Epithelial cell of proximal tubule (primary cell): ENCODE measurements around the gene C10orf90. TPM values are rescaled to one million over a fixed set of nuclear protein-coding genes. Genes with fewer than 3 reads are reported as not detected.

ENCODE experiments used
- DNase-seq: peaks from one replicate; pipeline ENCODE4 v3.0.0-alpha.2; 2011; ENCODE audit warnings: low read depth
- H3K4me3 ChIP-seq: 2 replicates; pipeline ENCODE4 v1.5.1; 2011; ENCODE audit warnings: low read depth, mild to moderate bottlenecking, low read length
- total RNA-seq: library from RNA; depleted of rRNA; stranded (reverse); fragments of >200 nt; gene quantifications from 2 replicates; pipeline ENCODE4 v1.2.3, GENCODE V29; 2015
- TF ChIP-seq, protein P1 (sequence below): conservative IDR thresholded peaks from 2 replicates; pipeline ENCODE4 v1.5.1; 2012; ENCODE audit warnings: low read depth, mild to moderate bottlenecking, low read length

C10orf90 gene
- total RNA-seq, 1 donor from 2014 or later, result not detected

DNA sequence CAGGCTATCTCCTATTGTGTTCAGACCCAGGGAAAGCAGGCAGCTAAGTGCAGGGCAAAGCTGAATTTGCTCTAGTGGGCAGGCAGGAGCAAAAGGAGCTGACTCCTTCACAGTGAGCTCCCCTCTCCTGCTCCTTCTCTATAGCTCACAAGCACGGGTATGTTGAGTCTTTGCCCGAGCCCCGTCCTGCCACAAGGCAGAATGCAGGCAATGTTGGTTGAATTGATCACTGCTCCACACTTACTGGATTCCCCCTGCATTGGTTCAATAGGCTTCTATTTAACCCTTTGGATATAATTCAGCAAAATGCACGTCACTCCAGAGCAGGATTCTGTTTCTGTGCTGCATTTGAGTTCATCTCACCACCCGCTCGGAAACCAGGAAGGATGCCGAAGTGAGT, 16.2 kb upstream of the C10orf90 start:
- DNase-seq, result no peak
- TF ChIP-seq, protein P1, sequence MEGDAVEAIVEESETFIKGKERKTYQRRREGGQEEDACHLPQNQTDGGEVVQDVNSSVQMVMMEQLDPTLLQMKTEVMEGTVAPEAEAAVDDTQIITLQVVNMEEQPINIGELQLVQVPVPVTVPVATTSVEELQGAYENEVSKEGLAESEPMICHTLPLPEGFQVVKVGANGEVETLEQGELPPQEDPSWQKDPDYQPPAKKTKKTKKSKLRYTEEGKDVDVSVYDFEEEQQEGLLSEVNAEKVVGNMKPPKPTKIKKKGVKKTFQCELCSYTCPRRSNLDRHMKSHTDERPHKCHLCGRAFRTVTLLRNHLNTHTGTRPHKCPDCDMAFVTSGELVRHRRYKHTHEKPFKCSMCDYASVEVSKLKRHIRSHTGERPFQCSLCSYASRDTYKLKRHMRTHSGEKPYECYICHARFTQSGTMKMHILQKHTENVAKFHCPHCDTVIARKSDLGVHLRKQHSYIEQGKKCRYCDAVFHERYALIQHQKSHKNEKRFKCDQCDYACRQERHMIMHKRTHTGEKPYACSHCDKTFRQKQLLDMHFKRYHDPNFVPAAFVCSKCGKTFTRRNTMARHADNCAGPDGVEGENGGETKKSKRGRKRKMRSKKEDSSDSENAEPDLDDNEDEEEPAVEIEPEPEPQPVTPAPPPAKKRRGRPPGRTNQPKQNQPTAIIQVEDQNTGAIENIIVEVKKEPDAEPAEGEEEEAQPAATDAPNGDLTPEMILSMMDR, result no peak
- H3K4me3 ChIP-seq, result no peak overlapping the region

DNA sequence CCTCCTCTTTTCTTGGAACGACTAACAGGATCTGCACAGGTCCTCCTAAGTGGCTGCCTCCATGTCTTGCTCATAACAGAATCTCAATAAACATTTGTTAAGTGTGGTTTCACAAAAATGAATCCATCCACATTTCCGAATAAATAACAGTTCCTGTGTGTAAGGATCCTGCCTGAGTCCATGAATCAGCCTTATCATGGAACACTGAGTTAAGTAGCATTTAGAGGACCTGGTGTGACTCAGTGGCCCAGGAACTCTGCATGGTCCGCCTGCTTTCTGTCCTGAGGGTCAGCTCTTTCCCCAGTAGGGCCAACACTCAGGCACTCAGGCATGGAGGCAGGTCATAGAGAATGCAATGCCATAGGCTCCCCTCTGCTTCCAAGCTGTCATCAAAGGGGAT, 15.8 kb upstream of the C10orf90 start:
- TF ChIP-seq, protein P1, result no peak
- H3K4me3 ChIP-seq, result no peak overlapping the region
- DNase-seq, result peak; percentile 18

- no peak for DNase-seq
- no peak overlapping the region for H3K4me3 ChIP-seq
- TF ChIP-seq, protein P1, result no peak
These were observed 15.3 kb upstream of the C10orf90 start for GRCh38 chr10:126685756-126686155.

DNA sequence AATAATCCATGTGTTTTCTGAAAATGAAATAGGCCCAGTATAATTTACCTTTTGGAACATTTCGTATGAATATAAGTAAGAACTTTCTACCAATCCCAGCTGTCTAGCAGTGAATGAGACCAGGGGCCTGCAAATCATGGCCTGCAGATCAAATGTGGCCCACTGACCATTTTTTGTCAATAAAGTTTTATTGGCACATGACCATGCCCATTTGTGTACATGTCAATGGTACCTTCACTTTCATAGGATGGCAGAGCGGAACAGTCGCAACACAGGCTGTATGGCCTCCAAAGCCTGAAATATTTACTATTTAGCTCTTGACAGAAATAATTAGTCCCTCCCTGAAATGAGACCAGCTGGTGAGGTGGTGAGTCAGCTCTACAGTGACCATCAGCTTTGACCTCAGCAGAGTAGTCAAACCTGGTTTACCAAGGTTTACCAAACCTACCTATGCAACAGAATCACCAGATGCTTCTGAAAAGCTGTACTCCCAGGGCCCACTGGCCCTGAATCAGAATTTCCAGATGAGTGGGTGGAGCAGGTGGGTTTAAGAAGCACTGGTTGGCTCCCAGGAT, 13.8 kb upstream of the C10orf90 start:
- no peak for DNase-seq
- H3K4me3 ChIP-seq, result no peak overlapping the region
- TF ChIP-seq, protein P1, result no peak

- no peak overlapping the region for H3K4me3 ChIP-seq
- TF ChIP-seq, protein P1, result no peak
These were observed 13.0 kb upstream of the C10orf90 start for GRCh38 chr10:126683466-126683865.

DNA sequence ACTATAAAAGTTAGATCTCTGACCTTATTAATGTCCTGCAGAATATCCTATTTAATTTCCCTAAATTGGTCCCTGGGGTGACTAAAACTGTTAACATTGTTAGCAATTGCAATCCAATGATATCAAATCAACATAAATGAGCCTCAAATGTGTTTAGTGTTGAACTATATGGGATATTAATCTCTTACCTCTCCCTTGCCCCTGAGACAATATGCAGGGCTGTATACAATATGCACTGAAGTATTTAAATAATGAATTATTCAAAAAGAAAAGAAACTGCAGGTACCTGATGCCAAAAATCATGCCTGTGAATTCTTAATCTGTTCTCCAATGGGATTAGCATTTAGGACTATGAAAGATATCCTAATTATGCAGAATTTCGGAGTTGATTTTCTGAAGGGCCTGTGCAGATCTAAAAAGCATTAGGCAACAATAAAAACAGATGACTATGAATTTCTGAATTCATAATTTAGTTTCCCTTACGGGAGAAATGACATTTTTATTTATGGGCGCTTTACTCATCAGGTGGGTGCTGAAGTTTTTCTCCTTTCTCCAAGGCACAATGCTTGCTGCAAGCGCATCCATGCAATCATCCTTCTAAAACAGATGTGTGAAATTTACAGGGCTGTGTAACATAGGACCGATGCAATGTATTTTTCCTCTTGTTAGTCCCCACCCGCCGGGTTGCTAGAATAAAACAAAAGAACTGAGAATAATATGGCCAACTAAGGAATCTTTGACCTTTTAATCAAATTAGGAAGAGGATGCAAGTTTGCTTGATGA, 5.4 kb upstream of the C10orf90 start:
- TF ChIP-seq, protein P1, result no peak
- no peak for DNase-seq
- H3K4me3 ChIP-seq, result no peak overlapping the region

More at GRCh38 chr10:126683466-126683865, 13.0 kb upstream of the C10orf90 start:
- no peak for DNase-seq
